Subcutaneous adipose tissue (tissue), 4 donors: ENCODE data around the gene IFT27. TPM values are rescaled to one million over a fixed set of nuclear protein-coding genes. Genes with fewer than 3 reads are reported as not detected.

ENCODE experiments used
- total RNA-seq, 4 donors: library from RNA; depleted of rRNA; stranded (reverse); fragments of >200 nt; gene quantifications; one replicate each; pipeline ENCODE4 v1.1.0, GENCODE V29; 2016
- TF ChIP-seq, protein P1 (sequence below): fragments of 450-650 bp; IDR thresholded peaks from one replicate; pipeline ENCODE4 v1.5.1; 2016; ENCODE audit warnings: low read depth, mild to moderate bottlenecking, control low read depth, antibody characterized with exemption, moderate library complexity

IFT27 gene
- total RNA-seq, 4 donors from 2014 or later: 10.7 to 15.9 (median 15.1) TPM

DNA sequence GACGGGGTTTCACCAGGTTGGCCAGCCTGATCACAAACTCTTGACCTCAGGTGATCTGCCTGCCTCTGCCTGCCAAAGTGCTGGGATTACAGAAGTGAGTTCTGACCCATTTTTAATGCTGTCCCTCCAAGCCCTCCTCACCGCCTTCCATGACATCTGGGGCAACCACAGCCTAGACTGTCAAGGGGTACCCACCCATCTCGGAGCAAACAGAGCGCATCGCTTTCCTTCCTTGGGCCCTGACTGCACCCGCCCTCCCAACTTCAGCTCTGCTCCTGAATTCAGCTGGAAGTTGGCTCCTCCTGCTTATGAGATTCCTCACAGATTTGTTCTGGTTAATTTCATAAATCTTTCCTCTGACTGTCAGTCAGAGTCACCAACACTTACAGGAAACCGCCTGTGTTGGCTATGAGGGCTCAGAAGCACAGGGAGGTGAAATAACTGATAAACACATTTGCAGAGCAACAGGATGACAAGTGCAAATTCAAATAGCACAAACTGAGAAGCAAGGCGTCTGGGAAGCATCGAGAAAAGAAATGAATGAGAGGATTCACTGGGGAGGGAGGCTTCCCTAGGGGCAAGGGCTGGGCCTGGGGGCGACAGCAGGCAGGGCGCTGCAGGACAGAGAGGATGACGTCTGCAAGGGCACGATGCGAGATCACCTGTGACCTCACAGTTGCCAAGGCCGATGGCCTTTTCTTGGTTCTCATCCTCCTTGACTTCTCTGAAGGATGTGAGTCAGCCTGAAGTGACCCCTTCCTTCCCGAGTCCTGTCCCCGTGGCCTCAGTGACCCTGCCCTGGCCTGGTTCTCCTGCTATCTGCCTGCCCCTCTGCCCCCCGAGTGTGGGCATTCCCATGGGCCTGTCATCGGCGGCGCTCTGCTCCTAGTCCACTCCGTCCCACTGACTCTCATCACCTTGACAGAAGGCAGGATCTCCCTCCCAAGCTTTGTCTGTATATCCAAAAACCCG, 6.1 kb downstream of the IFT27 start:
- TF ChIP-seq, protein P1, sequence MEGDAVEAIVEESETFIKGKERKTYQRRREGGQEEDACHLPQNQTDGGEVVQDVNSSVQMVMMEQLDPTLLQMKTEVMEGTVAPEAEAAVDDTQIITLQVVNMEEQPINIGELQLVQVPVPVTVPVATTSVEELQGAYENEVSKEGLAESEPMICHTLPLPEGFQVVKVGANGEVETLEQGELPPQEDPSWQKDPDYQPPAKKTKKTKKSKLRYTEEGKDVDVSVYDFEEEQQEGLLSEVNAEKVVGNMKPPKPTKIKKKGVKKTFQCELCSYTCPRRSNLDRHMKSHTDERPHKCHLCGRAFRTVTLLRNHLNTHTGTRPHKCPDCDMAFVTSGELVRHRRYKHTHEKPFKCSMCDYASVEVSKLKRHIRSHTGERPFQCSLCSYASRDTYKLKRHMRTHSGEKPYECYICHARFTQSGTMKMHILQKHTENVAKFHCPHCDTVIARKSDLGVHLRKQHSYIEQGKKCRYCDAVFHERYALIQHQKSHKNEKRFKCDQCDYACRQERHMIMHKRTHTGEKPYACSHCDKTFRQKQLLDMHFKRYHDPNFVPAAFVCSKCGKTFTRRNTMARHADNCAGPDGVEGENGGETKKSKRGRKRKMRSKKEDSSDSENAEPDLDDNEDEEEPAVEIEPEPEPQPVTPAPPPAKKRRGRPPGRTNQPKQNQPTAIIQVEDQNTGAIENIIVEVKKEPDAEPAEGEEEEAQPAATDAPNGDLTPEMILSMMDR: no peak

DNA sequence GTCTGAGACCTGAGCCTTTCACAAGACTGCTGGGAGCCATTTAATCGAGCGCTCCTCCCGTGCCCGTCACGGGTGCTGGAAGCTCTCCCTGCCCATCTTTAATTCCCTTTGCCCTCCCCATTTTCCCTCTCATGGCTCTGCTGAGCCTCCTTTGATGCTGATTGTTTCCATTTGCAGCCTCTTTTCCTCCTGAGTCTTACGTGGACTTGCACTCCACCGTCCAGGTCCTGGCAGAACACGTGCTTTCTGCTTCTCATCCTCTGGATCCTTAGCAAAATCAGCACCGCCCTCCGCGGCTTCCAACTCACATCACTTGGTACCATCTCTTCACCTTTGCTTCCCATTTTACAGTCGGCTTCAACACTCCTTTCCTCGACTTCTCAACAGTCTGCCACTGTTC, 7.3 kb downstream of the IFT27 start:
- TF ChIP-seq, protein P1: no peak

DNA sequence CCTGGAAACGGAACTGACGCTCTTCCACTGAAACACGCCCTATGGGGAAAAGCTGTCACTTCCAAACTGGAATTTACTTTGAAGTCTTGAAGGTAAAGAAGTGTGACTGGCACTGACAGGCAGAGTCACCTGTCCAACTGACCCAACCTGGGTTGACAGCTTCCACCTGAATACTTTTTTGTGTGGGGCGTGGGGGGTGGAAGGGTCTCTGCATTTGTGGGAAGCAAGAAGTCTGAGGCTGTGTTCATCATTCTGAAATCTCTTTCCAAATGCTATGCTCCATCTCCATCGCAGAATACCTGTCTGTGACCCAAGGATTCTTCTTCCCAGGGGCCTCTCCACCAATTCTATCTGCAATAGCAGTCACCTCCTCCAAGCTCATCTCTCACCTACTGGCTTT, 7.8 kb downstream of the IFT27 start:
- TF ChIP-seq, protein P1: no peak

DNA sequence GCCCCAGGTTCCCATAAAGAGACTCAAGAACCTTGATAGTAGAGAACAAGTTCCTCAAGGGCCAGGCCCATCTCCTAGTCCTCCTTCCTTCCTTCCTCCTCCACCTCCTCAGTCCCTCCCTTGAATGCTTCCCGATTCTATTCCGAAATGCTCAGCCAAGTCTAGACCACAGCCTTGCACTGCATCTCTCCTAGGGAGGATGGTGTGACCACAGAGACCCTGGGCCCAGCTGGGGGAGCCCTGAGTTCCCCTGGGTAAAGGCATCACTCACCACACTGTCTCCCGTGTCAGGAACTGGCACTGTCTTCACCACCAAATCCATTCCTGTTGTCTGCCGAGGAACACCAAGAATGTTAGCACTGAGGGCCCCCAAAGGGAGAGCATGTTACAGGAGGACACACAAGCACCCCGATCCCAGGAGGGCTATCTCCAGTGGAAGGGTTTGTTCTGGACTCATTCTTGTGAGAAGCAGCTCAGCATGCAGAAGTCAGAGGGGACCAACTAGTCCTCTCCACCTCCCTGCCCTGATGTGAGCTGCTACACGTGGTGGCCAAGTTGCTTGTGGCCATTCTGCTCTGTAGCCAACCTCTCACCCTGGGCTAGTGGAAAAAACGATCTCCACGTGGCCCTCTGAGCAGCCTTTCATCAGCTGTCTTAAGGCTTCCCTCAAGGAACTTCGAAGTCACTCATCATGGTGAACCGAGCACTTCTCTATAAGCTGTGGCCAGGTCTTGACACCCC, 8.7 kb downstream of the IFT27 start:
- TF ChIP-seq, protein P1: no peak

DNA sequence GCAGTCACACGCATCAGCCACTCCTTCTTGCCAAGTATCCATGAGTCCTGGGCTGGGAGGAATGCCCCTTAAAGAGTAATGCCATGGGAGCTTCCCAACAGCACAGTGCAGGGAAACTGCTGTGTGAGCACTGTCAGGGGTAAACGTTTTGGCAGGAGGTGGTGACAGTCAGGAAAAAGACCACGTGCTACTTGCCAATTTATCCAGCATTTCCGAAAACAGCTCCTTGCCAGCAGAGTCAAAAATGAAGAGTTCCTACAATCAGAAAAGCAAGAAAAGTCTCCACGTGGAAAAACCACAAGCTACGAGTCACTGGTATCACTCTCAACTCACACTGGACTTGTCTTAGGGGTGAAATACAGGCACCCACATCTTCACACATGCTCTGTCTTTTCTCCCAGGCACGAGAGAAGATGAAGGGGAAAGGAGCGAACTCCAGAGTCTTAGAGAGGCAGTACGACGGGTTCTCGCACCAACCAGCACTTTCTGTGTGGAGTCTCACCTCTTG, 9.9 kb downstream of the IFT27 start:
- TF ChIP-seq, protein P1: no peak

DNA sequence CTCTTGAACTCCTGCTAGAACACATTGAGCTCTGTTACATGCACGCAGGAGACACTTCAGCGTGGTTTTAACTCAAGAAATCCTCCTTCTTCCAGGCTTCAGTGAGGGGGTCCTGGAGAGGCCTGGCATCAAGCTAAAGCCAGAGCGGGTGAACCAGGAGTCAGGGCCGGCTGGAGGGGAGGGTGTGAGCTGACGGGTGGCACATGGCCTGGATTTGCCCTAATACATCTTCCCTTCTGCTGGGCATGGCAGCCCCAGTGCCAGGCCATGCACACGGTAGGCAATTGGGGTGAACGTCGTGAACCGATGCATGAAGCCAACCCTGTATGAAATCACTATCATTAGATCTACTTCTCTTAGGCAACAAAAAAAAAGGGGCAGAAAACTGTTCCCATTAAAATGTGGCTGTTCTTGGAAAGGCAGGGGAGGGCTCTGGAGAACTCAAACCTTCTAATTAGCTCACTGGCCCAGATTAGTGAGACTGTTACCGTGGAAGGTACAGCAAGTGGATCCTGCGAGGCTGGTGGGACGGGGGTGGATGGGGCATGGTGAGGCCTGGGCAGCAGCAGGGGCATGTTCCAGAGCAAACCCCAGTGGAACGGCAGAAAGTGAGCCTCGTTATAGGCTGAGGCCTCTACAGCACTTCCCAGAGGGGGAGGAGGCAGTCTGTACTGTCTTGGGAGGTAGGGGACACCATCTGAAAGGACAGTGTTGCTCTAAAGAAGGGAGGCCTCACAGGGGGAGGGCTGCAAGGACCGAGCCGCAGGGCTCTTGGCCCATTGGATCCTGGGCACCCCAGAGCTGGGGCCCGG, 10.6 kb downstream of the IFT27 start:
- TF ChIP-seq, protein P1: no peak
